GM21423 (cell line): Measurements from ENCODE around the gene PADI1.

ENCODE experiments used
- ATAC-seq: cut with Tn5 transposase; IDR thresholded peaks from one replicate; pipeline ENCODE4 v1.9.1; 2021; ENCODE audit warnings: mild to moderate bottlenecking, moderate library complexity; ENCODE audit not compliant: unreplicated experiment

The PADI1 gene

GRCh38 chr1:17181781-17182464, 23.0 kb upstream of the PADI1 start:
- no peak for ATAC-seq

- ATAC-seq: no peak
These were observed 21.4 kb upstream of the PADI1 start for GRCh38 chr1:17183388-17184160.

- no peak for ATAC-seq
These were observed 20.7 kb upstream of the PADI1 start for GRCh38 chr1:17184161-17184665.

- ATAC-seq: no peak
These were observed 20.0 kb upstream of the PADI1 start for GRCh38 chr1:17184822-17185484.

GRCh38 chr1:17185485-17185860, 19.5 kb upstream of the PADI1 start:
- ATAC-seq: no peak

GRCh38 chr1:17186216-17186909, 18.6 kb upstream of the PADI1 start:
- no peak for ATAC-seq

GRCh38 chr1:17187051-17187450, 17.9 kb upstream of the PADI1 start:
- no peak for ATAC-seq

GRCh38 chr1:17188217-17188616, 16.7 kb upstream of the PADI1 start:
- no peak for ATAC-seq

- ATAC-seq: no peak
These were observed 15.9 kb upstream of the PADI1 start for GRCh38 chr1:17188889-17189631.

GRCh38 chr1:17189632-17189990, 15.3 kb upstream of the PADI1 start:
- no peak for ATAC-seq

- ATAC-seq: no peak
These were observed 14.6 kb upstream of the PADI1 start for GRCh38 chr1:17190010-17190995.

- ATAC-seq: no peak
These were observed 13.0 kb upstream of the PADI1 start for GRCh38 chr1:17191990-17192242.

- ATAC-seq: no peak
These were observed 12.3 kb upstream of the PADI1 start for GRCh38 chr1:17192394-17193221.

- ATAC-seq: no peak
These were observed 11.5 kb upstream of the PADI1 start for GRCh38 chr1:17193222-17194132.

- ATAC-seq: no peak
These were observed 10.8 kb upstream of the PADI1 start for GRCh38 chr1:17194133-17194475.

GRCh38 chr1:17194615-17195528, 10.1 kb upstream of the PADI1 start:
- ATAC-seq: no peak

GRCh38 chr1:17195731-17196130, 9.2 kb upstream of the PADI1 start:
- ATAC-seq: no peak
